ENCODE results near the gene BICC1. TPM values are rescaled to one million over a fixed set of nuclear protein-coding genes. Genes with fewer than 3 reads are reported as not detected.

The BICC1 gene
- total RNA-seq, 1 donor from 2014 or later = 15.2 TPM

DNA sequence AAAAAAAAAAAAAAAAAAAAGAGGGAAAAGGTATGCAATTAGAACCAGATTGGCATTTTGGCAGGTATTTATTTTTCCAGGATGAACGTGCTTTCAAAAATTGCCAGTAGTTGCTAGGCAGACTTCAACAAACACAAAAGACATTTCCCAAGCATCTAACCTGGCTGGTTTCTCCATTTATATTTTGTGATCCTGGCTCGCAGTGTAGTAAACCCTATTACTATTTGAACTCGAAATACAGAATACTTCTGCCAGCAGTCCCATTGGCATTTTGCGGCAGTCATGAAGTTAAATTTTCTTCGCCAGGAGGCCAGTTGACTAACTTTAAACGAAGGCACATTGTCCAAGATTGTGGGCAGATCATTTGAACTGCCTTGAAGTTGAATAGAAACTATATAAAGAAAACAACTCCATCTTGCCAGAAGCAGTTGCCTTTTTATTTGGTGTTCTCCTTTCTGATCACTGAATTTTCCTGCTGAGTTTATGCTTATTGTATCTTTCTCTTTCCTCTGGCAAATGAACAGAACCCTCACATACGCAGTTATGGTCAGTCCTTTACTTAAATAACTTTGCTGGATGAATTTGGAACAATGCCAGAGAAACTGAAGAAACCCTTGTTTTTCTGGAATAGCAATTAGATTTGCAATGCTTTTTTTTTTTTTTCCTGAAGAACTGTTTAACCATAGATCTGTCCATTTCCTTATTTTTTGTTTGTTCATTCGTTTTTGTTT lies 132.9 kb downstream of the BICC1 start:
- Mint-ChIP-seq H3K4me1 (ENCODE audit: unreplicated experiment) (peaks cover 19% of the 10 kb centered on the region), H3K27me3 (no peaks in the 10 kb centered on the region), H3K27ac (no peak overlapping the region), H3K4me3 (peak overlapping the region; percentile 12), H3K36me3 (no peaks in the 10 kb centered on the region), H3K9me3 (no peaks in the 10 kb centered on the region)
- TF ChIP-seq, protein P1, sequence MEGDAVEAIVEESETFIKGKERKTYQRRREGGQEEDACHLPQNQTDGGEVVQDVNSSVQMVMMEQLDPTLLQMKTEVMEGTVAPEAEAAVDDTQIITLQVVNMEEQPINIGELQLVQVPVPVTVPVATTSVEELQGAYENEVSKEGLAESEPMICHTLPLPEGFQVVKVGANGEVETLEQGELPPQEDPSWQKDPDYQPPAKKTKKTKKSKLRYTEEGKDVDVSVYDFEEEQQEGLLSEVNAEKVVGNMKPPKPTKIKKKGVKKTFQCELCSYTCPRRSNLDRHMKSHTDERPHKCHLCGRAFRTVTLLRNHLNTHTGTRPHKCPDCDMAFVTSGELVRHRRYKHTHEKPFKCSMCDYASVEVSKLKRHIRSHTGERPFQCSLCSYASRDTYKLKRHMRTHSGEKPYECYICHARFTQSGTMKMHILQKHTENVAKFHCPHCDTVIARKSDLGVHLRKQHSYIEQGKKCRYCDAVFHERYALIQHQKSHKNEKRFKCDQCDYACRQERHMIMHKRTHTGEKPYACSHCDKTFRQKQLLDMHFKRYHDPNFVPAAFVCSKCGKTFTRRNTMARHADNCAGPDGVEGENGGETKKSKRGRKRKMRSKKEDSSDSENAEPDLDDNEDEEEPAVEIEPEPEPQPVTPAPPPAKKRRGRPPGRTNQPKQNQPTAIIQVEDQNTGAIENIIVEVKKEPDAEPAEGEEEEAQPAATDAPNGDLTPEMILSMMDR (conservative IDR thresholded peaks at IDR 0.05) = no peak
- no peak for DNase-seq (ENCODE audit: extremely low spot score, unreplicated experiment)

DNA sequence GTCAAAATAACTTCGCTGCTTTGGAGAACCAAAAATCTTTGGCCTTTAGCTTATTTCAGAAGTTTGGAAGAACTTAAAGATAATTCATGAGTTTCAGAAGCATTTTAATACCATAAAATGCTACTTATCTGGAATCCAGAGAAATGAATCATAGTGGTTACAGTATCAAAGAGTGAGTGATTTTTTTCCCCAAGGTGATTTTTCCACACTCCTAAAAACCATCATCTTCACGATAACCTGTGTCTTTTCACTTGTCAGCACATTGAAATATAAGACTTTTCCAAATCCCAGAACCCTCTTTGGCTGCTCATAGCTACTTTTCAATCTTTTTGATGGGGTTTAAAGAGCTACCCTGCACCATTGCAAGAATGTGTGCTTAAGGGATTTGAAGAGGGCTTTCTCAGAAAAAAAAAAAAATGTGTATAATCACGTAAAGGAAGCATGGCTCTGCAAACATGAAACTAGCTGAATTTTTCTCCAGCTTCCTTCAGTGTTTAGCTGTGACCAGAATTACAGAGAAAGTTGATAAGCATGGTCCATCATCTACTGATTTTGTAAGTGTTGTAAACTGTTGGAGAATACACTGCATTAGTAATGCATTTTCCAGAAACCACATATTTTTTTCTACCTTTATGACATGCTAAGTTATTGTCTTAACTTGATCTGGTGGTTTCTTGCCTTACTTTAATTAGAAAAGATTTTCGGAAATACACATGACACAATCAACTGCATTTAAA lies 134.9 kb downstream of the BICC1 start:
- Mint-ChIP-seq H3K4me1 (ENCODE audit: unreplicated experiment) (peaks cover 18% of the 10 kb centered on the region), H3K36me3 (no peaks in the 10 kb centered on the region), H3K27me3 (no peaks in the 10 kb centered on the region), H3K9me3 (no peaks in the 10 kb centered on the region), H3K4me3 (no peak overlapping the region), H3K27ac (no peak overlapping the region)
- no peak for DNase-seq (ENCODE audit: extremely low spot score, unreplicated experiment)
- TF ChIP-seq, protein P1 (conservative IDR thresholded peaks at IDR 0.05) = no peak

DNA sequence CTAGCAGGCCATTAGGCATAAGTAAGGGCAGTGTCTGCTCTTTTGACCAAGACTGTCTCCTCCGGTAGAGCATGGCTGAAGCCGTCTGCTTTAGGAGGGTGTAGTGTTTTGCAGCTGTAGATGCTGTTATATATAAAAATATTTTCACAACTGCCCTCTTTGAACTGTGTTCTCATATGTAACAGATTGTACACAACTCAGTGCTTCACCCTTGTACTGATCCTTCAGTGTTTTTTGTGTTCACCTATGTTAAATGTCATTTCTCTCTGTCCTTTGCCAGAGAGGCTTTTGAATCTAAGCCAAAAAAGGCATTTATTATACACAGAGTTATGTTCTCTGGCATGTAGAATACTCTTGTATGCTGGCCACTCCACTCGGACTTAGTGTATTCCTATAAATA lies 135.5 kb downstream of the BICC1 start:
- Mint-ChIP-seq H3K4me1 (ENCODE audit: unreplicated experiment) (peaks cover 18% of the 10 kb centered on the region), H3K27ac (no peak overlapping the region), H3K27me3 (no peaks in the 10 kb centered on the region), H3K4me3 (no peak overlapping the region), H3K9me3 (no peaks in the 10 kb centered on the region), H3K36me3 (peaks cover 3% of the 10 kb centered on the region)
- no peak for DNase-seq (ENCODE audit: extremely low spot score, unreplicated experiment)
- TF ChIP-seq, protein P1 (conservative IDR thresholded peaks at IDR 0.05) = no peak

DNA sequence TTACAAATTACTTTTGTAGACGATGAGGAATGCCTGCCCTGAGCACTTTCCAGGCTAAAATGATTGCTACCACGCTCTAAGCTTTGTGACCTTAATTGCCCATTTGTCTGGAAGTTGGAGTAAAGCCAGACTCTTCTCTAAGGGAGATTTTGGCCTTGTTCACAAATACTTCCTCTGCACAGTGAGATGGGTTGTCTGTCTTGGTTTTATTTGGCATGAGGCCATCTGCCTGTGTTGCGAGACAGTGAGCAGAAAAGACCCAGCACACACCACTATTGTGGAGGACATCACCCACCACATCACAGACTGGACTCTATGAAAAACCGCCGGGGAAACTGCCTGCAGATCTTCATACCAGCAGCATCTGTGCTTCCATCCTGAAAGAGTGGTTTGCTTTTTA lies 138.4 kb downstream of the BICC1 start:
- TF ChIP-seq, protein P1 (conservative IDR thresholded peaks at IDR 0.05) = no peak
- Mint-ChIP-seq H3K4me1 (ENCODE audit: unreplicated experiment) (peaks cover 12% of the 10 kb centered on the region), H3K4me3 (peak overlapping the region; percentile 17), H3K9me3 (no peaks in the 10 kb centered on the region), H3K27me3 (no peaks in the 10 kb centered on the region), H3K27ac (no peak overlapping the region), H3K36me3 (peaks cover 3% of the 10 kb centered on the region)
- no peak for DNase-seq (ENCODE audit: extremely low spot score, unreplicated experiment)

DNA sequence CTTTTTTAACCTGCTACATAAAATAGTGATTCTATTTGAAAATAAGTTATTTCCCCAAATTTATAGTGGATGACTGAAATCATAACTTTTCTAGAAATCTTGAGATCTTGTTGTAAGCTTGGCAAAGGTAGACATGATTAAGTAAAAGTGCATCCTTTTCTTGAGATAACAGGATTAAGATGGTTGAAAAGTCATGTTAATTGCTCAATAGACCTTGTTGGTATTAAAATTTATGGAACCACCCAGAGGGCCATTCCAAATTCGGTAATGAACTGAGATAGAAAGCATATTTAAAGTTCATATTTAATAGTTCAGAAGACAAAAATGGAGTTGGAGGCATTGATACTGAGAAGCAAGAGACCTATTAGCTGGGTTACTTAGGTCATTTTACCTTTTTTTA lies 139.1 kb downstream of the BICC1 start:
- H3K27me3 Mint-ChIP-seq = no peaks in the 10 kb centered on the region
- H3K36me3 Mint-ChIP-seq = peaks cover 6% of the 10 kb centered on the region
- DNase-seq (ENCODE audit: extremely low spot score, unreplicated experiment) = no peak
- TF ChIP-seq, protein P1 (conservative IDR thresholded peaks at IDR 0.05) = no peak
- no peak overlapping the region for H3K4me3 Mint-ChIP-seq
- H3K4me1 Mint-ChIP-seq (ENCODE audit: unreplicated experiment) = peaks cover 10% of the 10 kb centered on the region
- H3K27ac Mint-ChIP-seq = no peak overlapping the region
- H3K9me3 Mint-ChIP-seq = peaks cover 2% of the 10 kb centered on the region

Data from type B pancreatic cell (in vitro differentiated cells).